Mesenteric fat pad (tissue), 1 donor: Measurements from ENCODE around the gene CNTNAP4. TPM values are rescaled to one million over a fixed set of nuclear protein-coding genes. Genes with fewer than 3 reads are reported as not detected.

Experiments used
- DNase-seq: peaks from one replicate; pipeline ENCODE4 v3.0.0-alpha.2; 2020; ENCODE audit warnings: low spot score
- total RNA-seq: library from RNA; stranded (reverse); fragmentation: NEBNext Ultra II Directional; extraction: Animal tissue kit (Norgen Biotek cat#: 25700); gene quantifications from one replicate; pipeline ENCODE4 v1.2.1, GENCODE V29; 2021
- donor health status: DM: yes; HTN: yes; CAD: no.

Gene CNTNAP4
- total RNA-seq, 1 donor from 2014 or later, result 0.22 TPM

DNA sequence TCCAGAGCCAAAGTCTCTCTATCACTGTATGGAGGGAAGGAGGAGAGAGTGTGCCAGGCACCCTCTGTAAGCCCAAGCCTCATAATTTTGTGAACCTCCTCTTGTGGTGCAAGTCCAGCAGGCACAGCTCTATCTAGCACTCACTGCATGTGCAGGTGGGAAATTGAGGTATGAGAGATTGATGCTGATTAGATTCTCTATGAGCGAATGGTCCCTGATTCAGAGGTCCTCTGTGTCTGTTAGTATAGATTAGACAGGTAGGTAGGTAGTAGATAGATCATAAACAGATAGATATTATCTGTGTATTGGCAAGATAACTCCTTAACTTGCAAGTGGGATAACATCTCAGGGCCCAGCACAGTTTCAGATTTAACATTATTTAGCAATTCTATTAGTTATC is 209.5 kb downstream of the CNTNAP4 start:
- no peak for DNase-seq

DNA sequence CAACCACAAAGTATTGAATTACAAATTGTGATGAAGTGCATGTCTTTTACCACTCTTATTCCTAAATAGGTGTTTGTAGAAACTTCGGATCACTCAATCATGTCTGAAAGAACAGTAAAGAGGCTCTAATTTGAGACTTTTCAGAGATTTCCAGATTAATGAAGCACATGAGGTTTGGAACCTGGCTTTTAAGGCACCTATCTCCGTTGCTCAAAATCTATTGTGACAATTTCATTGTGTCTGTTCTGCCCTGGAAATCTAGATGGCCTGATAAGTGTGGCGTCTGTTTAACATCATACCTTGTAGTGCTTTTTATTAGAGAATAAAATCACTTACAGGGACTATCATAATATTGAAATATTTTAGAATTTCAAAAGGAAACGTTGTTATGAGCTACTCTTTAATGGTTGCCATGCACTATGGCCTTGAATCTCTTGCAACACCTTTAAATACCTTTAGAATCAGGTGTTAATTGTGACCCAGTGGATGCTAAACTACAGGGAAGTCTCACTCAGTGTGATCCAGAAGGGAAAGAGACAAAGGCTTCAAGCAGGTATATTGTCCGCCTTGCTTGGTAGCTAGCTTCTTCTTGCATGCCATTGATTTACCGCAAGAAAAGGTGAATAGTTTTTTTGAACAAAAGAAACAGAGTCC is 210.3 kb downstream of the CNTNAP4 start:
- no peak for DNase-seq

DNA sequence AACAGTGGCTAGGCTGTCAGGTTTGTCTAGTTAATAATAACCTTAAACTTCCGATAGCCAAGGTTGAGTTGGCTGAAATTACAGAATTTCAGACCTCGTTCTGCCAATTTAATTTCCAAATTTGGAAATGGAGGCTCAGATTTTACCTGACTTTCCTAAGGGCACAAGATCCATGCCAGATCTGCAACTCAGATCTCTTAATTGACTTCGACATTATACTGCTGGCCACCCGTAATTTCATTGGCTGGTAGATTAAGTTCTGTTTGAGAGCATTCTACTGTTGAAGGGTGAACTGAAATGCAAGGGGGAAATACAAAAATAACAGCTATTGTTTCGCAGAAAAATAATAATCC is 210.8 kb downstream of the CNTNAP4 start:
- no peak for DNase-seq

DNA sequence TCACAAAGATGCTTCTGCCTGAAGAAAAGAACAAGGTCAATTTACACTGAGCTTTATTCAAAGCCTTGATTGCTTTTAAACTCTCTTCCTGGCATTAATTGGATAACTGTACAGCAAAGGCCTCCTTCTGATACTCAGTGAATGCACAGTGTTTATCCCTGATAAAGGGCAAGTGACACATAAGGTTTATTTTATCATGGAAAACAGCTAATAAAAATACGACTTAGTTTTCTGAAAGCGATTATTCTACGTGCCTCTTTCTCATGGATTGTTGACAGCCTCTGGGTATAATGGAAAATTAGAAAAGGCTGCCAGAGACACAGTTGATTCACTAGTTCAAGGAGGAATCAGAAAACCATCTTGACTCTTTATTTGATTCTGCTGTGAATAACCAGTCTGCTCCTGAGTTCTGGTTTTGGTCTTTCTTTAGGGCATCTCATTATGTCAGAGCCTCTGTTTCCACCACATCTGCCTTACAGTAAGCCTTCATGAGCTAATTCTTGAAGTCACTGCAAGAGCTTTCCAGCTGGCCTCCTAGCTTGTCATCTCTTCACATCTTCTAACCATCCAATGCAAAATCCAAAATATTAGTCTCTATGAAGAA is 212.9 kb downstream of the CNTNAP4 start:
- DNase-seq, result no peak

DNA sequence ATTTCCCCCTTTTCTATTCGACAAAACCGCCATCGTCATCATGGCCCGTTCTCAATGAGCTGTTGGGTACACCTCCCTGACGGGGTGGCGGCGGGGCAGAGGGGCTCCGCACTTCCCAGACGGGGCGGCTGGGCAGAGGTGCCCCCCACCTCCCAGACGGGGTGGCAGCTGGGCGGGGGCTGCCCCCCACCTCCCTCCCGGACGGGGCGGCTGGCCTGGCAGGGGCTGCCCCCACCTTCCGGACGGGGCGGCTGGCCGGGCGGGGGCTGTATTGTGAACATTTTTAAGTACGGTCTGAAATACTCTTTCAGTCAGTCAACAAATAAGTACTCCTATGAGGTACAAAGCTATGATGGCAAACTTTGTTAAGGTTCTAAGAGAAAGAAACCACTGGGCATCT is 222.8 kb downstream of the CNTNAP4 start:
- no peak for DNase-seq

DNA sequence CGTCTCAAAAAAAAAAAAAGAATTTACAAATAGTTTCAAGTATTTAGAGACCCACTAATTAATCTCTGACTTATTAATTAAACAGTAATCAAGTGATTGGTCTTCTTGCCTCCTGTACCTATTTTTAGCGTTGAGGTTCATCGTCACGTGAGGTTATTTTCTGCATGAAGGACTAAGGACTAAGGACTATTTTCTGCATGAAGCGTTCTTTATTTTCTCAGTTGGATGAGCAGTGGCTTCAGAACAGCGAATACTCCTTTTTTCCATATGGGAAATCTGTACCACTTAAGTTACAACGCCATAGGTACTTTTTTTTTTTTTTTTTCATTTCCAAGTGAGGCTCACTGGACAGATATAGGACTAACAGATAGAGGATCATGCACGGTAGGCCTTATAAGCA is 224.9 kb downstream of the CNTNAP4 start:
- no peak for DNase-seq

DNA sequence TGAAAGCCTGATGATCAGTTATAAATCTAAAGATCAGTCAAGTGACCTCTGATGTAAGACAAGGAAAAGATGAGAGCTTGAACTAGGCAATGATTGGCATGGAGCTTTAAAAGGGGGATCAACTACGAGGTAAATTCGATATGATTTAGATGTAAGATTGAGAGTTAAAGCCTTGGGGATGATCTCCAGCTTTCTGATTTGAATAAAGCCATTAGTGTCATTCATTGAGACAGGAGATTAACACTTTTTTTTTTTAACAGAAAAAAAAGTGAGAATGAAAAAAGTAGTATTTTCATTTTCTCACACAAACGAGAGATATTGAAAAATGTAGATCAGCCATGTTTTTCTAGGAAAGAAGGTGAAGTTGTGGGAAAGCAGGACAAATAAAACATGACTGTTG is 225.4 kb downstream of the CNTNAP4 start:
- DNase-seq, result no peak

DNA sequence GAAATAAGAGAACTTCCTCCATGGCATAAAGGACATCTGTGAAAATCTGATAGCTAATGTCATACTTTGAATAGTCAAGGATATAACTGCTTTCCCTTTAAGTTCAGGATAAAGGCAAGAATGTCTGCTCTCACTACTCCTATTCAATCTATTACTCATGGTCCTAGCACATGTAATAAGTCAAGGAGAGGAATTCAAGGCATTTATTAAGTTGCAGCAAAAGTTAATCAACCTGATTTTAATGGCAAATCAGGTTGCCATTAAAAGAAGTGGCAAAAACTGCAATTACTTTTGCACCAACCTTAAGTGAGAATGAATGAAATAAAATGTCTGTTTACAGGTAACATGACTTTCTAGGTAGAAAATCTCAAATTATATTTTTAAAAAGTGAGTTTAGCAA is 225.9 kb downstream of the CNTNAP4 start:
- no peak for DNase-seq

DNA sequence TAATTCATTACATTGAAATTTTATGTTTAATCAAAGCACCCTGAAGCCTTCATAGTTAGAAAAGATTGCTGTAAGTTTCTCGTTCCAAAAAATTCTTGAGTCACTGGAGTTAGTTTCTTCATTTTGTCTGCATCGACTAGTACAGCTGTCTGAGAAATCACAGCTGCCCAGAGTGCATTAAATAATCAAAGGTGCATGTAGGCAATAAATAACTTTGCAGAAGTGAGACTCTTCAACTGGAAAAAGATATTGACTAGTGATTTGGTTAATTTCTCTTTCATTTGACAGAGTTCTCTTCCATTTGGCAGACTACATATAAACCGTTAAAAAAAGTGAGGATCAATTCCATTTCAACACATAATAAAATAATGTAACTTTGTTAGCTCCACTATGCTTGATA is 234.0 kb downstream of the CNTNAP4 start:
- DNase-seq, result no peak

DNA sequence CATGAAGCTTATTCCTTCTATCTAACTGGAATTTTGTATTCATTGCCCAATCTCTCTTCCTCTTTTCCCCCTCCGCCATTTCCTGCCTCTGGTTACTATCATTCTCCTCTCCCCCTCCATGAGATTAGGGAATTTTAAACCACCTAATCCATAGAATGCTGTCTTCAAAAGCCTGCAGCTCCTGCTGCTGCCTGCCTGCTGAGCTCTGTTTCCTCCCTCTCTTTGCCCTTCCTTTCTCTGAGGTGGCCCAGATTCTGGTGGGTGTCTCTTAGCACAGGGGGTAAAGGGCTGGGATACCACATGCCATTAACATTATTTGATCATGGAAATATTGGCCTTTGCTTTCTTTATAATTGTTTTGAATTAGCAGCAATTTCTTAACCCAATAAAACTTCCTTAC is 241.6 kb downstream of the CNTNAP4 start:
- DNase-seq, result no peak

DNA sequence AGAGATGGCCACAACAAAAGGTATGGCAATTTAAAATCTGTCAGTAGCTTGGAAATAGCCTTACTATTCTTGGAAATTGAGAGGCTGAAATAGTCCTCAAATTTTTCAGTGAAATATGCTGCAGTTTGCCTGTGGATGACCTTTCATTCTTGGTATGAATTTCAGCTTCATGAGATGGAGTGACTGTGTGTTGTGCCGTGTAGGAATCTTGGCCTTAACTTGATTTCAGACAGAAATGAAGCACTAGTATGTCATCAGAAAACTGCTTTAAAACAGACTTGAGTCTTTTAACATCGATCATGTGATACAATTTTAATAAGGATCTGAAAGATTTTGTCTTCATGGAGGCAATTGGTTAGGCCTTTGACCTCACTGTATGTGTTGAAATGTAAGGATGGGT is 247.2 kb downstream of the CNTNAP4 start:
- no peak for DNase-seq

DNA sequence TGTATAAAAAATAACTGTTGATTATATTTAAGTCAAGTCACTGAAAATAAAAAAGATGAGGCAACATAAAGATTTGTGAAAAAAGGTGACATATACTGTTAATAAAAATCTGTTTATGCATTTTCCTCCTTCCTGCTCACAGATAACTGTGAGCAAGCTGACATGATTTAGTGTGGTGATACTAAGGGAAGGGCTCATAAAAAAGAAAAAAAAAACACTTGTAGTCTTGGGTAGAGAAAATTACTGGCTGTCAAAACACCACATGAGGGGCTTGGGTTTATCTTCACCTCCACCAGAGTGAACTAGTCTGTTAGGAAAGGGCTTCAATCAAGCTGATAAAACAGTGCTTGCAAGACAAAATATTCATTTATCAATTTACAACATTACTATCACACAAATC is 247.6 kb downstream of the CNTNAP4 start:
- no peak for DNase-seq

DNA sequence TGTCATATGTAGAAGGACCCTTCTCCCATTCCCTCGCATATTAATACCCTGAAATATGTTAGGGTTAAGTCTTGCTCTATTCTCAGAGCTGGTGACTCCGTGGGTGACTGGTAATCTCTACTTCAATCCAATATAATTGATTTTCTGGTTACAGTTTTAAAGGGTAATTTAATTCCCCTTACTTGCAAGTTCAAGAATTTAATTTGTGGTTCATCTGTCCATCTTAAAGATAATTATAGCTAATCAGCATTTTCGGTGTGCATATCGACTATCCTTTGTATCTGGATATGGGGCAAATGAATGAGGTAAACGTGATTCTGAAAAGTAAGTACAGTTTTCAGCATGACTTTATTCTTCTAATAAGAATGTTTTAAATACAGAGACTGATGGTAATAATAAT is 250.0 kb downstream of the CNTNAP4 start:
- DNase-seq, result no peak

DNA sequence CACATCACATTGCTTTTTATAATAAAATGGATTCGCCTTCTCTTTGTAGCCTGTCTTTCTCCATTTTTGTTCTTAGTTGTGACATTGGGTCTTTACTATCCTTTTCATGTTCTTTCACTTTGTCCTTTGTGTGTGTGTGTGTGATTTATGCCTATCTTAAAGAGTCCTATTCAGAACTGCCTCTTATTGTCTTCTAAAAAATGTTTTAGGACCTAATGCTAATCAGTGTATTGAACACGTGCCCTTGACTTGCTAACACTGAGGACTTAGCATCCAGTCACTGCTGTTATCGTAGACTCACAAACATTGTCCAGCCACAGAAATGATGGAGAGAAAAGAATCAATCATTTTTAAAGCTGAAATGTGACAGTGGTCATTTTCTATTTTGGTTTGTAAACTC is 251.9 kb downstream of the CNTNAP4 start:
- no peak for DNase-seq

DNA sequence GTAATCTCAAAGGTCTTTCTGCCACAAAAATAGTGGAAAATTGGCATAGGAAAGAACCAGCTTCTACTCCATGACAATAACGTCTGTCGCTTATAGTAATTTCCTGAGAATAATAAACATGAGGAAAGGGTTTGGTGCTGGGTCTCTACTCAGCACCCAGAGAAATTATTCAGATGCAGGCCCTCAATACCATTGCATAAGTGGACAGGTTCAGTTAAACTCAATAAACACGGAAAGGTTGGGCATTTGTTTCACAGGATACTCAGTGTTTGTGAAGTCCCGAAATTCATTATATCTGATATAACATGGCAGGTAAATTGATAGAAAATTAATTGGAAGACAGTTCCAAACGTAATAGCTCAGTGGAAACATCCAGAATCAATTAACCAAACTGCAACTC is 254.0 kb downstream of the CNTNAP4 start:
- DNase-seq, result no peak

DNA sequence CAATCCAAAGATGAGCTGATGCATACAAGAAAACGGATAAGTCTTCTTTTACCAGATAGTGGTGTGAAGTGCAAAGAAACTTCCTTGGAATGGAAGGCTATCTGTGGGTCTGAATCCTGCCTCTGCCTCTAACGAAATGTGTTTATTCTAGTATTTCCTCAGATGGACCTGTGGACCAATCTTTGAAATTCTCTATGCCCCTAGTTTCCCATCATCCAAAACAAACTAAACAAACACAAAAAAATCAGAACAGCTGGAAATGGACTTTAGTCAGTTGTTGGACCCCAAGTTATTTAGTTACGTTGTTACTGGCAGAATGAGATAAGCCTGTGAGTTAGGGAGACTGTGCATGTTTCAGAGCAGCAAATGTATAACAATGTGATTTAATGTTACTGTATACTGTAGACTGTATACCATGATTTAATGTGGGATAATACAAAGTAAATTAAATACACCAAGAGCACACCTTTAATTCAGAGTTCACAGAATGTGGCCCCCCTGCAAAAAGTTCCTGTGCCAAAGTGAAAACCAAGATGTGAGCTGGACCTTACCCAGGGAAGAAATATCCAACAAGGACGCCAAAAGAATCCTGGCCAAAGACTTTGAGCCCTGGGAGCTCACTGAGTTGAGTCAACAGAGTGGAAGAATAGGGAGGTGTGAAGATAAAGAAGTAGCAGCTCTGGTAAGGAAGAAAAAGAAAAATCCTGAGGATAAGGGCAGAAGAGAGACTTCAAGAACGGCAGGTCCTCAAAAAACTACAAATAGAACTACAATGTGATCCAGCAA is 255.2 kb downstream of the CNTNAP4 start:
- no peak for DNase-seq

DNA sequence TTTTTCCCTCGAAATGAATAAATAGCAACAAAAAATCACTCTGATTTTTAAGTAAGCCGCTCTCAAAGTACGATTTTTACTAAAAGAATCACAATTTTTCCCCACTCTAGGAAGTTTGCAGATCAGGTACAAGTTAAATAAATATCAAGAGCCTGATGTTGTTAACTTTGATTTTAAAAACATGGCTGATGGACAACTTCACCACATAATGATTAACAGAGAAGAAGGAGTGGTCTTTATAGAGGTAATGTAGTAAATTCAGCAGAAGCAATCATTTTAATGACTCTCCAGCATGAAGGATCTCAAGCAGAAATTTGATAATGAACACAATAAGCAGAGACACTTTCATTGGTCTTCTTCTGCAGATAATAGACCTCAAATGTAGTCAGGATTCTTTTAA is 262.4 kb downstream of the CNTNAP4 start:
- DNase-seq, result no peak

DNA sequence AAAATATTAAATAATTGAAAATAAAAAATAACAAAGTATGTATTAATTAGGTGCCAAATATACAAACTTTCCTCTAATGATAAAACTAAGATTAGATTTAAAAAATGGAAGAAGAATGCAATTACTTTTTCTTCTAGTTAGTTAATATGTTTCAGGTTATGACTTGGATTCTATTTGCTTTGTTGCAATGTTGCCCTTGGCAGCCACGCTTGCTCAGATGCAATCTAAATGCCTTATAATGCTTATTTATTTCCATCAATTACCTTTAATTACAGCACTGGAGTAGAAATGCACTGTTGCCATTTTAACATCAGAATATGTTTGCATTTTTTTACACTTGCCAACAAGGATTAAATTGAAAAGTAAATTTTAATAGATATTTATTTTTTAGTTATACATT is 263.9 kb downstream of the CNTNAP4 start:
- DNase-seq, result no peak

DNA sequence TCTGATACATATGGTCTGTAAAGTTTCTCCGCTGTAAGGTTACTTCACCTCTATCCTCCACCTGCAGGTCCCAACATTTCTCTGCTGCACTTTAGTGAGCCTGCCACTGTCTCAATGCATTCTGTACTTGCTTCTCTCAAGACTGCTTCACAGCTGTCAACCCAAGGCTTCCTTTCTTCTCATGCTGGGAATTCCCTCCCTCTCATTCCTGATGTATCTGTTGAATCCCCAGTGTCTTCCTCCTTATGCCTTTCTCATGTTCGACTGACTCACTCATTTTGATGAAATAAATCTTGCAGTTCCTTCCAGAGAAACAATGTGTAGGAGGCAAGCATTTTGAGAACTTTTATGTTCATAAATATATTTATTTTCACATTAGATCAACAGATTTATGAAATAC is 288.3 kb downstream of the CNTNAP4 start:
- DNase-seq, result no peak

DNA sequence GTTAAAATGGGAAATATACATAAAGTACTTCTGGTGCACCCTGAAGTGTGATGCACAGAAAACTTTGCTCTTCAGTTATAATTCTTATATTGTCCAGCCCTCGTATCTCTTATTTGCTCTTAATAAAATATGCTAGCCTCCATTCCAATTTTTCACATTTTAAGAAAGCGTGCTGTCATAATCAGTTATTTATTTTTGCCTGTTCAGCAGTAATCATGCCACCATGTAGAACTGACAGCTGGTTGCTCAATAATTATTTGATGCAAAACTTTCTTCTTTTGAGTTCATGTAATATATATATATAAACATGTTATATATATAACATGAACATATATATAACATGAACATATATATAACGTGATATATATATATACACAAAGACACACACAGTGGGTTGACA is 294.6 kb downstream of the CNTNAP4 start:
- DNase-seq, result no peak

DNA sequence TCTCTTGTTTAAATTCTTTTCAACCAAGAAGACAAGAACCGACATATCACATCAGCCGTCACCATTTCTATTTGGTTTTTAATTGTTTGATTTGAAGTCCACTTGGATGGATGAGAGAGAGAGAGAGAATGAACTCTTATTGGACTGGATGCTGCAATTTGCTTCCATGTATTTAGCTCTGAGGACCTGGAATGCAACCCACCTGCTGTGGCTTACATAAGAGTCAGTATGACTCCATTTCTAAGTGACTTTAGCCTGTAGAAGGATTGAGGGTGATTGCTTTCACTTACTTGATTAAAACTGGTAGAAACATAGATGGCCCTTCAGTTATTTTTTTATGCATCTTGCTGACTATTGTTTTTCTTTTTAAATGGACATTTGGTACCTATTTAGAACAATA is 296.1 kb downstream of the CNTNAP4 start:
- no peak for DNase-seq

DNA sequence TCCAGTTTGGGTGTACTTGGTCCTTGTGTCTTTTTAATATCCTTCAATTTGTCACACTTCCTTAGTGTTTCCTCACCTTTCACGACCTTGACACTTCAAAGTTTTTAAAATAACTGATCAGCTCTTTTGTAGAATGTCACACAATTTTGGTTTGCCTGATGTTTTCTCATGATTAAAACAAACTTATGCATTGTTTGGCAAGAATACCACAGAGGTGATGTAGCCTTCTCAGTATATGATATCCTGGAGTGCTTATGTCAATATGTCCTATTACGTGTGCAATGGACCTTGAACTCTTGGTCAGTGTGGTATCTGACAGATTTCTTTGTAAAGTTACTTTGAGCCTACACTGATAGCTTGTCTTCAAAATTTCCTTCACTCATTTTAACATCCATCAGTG is 297.4 kb downstream of the CNTNAP4 start:
- DNase-seq, result no peak

DNA sequence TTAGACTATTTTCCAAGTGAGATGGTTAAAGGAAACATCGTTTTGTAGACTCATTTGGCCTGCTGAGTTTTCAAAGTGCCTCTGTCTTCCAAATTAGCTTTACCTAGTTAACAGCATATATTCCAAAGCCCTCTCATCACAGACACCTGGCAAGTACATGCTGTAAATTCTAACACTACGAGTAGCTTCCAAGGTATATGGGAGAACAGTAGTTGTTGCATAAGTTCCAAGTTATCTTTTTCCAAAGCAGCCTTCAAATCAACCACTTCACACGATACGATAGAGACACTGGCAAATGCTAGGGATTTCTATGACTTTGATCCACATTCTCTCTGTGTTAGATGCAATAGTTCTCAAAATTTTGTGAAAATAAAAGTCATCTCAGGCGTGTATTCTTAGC is 299.3 kb downstream of the CNTNAP4 start:
- DNase-seq, result no peak
